Endothelial cell of umbilical vein (primary cell): ENCODE measurements around the gene FOXJ1. TPM values are rescaled to one million over a fixed set of nuclear protein-coding genes. Genes with fewer than 3 reads are reported as not detected.

Source experiments
- BruUV-seq: library from RNA; stranded (reverse); fragments of 400-500 nt; replicated peaks from 2 replicates; lab custom pipeline; 2021; lab: Mats Ljungman, UMichigan
- CTCF ChIA-PET: fragments of 300-600, 350-600 bp; sonication (Branson Sonifier 250); formaldehyde crosslinking; loops from one replicate; lab custom pipeline; 2021; ENCODE audit warnings: antibody characterized with exemption, inconsistent platforms; lab: Charles Lee
- POLR2A ChIA-PET: fragments of 300-600, 350-600 bp; sonication (Branson Sonifier 250); formaldehyde crosslinking; loops from one replicate; lab custom pipeline; 2021; ENCODE audit warnings: antibody characterized with exemption, inconsistent platforms; lab: Charles Lee
- DNase-seq: peaks from one replicate; pipeline ENCODE4 v3.0.0-alpha.2; 2011; ENCODE audit warnings: low read depth, low spot score
- FAIRE-seq: peaks from 2 replicates; lab custom pipeline; 2011; peaks lifted over from hg19 to GRCh38; lab: Jason Lieb, UNC
- H2AFZ ChIP-seq: 2 replicates; pipeline ENCODE4 v1.6.0; 2012; ENCODE audit warnings: low read depth, low read length, control low read depth, inconsistent platforms
- H3K27ac ChIP-seq: 2 replicates; pipeline ENCODE4 v1.5.1; 2011; ENCODE audit warnings: low read depth, mild to moderate bottlenecking, control low read depth, low read length, moderate library complexity; ENCODE audit not compliant: insufficient read depth
- H3K27me3 ChIP-seq, 2 experiments: 2 replicates each; pipeline versions ENCODE4 v1.6.0 to v1.6.1; 2011; ENCODE audit warnings: low read length in 2 of 2, mixed read lengths in 1 of 2; ENCODE audit not compliant: control insufficient read depth in 2 of 2, insufficient read depth in 2 of 2
- H3K36me3 ChIP-seq, 2 experiments: 2 replicates in 1 of 2; 3 replicates in 1 of 2; pipeline ENCODE4 v1.5.1; 2011; ENCODE audit warnings: low read length in 2 of 2, mild to moderate bottlenecking in 1 of 2, moderate library complexity in 1 of 2; ENCODE audit not compliant: control insufficient read depth in 2 of 2, insufficient read depth in 2 of 2; ENCODE audit errors: extremely low read depth in 1 of 2
- H3K4me1 ChIP-seq: 3 replicates; pipeline ENCODE4 v1.5.1; 2011; ENCODE audit warnings: mild to moderate bottlenecking, low read length; ENCODE audit not compliant: control insufficient read depth, insufficient read depth; ENCODE audit errors: extremely low read depth
- H3K4me2 ChIP-seq: 2 replicates; pipeline ENCODE4 v1.6.1; 2011; ENCODE audit warnings: low read length, control low read depth, mixed read lengths; ENCODE audit not compliant: insufficient read depth
- H3K4me3 ChIP-seq, 3 experiments: fragments of 200-600 bp in 1 of 3; sonication (generic), shearing (Covaris generic) in 1 of 3; replicated peaks in 1 of 3; 2 replicates each; pipeline ENCODE4 v1.5.1; 2011 to 2016; ENCODE audit warnings: control low read depth in 3 of 3, low read length in 3 of 3, mild to moderate bottlenecking in 2 of 3, inconsistent platforms in 1 of 3, low read depth in 1 of 3, moderate library complexity in 1 of 3; ENCODE audit not compliant: insufficient read depth in 1 of 3
- H3K79me2 ChIP-seq: 2 replicates; pipeline ENCODE4 v1.6.0; 2012; ENCODE audit warnings: low read length, inconsistent platforms; ENCODE audit not compliant: control insufficient read depth, insufficient read depth
- H3K9ac ChIP-seq: replicated peaks from 2 replicates; pipeline ENCODE3; 2011; ENCODE audit warnings: low read length, control low read depth; ENCODE audit not compliant: insufficient read depth; ENCODE audit errors: extremely low read depth
- H3K9me1 ChIP-seq: replicated peaks from 3 replicates; pipeline ENCODE4 v1.6.0; 2011; ENCODE audit warnings: mild to moderate bottlenecking, low read length; ENCODE audit not compliant: control insufficient read depth, insufficient read depth; ENCODE audit errors: extremely low read depth
- H3K9me3 ChIP-seq: replicated peaks from 2 replicates; pipeline ENCODE4 v1.5.1; 2012; ENCODE audit warnings: low read length, inconsistent platforms; ENCODE audit not compliant: control insufficient read depth, insufficient read depth
- H4K20me1 ChIP-seq: replicated peaks from 2 replicates; pipeline ENCODE3; 2011; ENCODE audit warnings: mild to moderate bottlenecking, low read length; ENCODE audit not compliant: control insufficient read depth, insufficient read depth; ENCODE audit errors: extremely low read depth
- EZH2 ChIP-seq: IDR thresholded peaks from 2 replicates; pipeline ENCODE4 v1.6.1; 2012; ENCODE audit warnings: borderline replicate concordance, low read depth, mild to moderate bottlenecking, moderate library complexity, low read length, inconsistent platforms; ENCODE audit not compliant: severe bottlenecking
- FOS ChIP-seq: IDR thresholded peaks from 2 replicates; pipeline ENCODE4 v1.6.1; 2011; ENCODE audit warnings: mild to moderate bottlenecking, low read length, moderate library complexity, borderline replicate concordance; ENCODE audit not compliant: insufficient read depth
- GATA2 ChIP-seq: IDR thresholded peaks from 2 replicates; pipeline ENCODE4 v1.7.0; 2011; ENCODE audit warnings: low read depth, mild to moderate bottlenecking, moderate library complexity, mixed read lengths, low read length; ENCODE audit not compliant: insufficient read length, insufficient read depth
- JUN ChIP-seq: IDR thresholded peaks from 2 replicates; pipeline ENCODE4 v1.6.1; 2011; ENCODE audit warnings: borderline replicate concordance, low read depth; ENCODE audit not compliant: insufficient read length, insufficient read depth
- MYC ChIP-seq: IDR thresholded peaks from one replicate; pipeline ENCODE4 v1.6.1; 2011; ENCODE audit warnings: mild to moderate bottlenecking, low read depth, low read length
- POLR2A ChIP-seq: IDR thresholded peaks from 2 replicates; pipeline ENCODE4 v1.6.1; 2012; ENCODE audit warnings: low read depth, mild to moderate bottlenecking, control low read depth, low read length
- POLR2AphosphoS5 ChIP-seq: IDR thresholded peaks from 2 replicates; pipeline ENCODE4 v1.6.1; 2012; ENCODE audit warnings: low read depth, mild to moderate bottlenecking, control low read depth, low read length, moderate library complexity; ENCODE audit not compliant: insufficient read depth
- dilution Hi-C: fragments of 300-500 bp; cut with MboI; formaldehyde crosslinking; loops from one replicate; pipeline ENCODE4 v1.15.0; 2019; ENCODE audit warnings: low sequenced_read_pairs; ENCODE audit not compliant: extremely low pct_ligation_motif_present
- intact Hi-C: fragments of 100-400 bp; cut with micrococcal nuclease; formaldehyde crosslinking; loops from one replicate; pipeline ENCODE4 v1.10.0; 2022
- polyA plus RNA-seq, 4 experiments: library from polyadenylated mRNA; depleted of rRNA in 3 of 4; stranded (reverse) in 3 of 4; unstranded in 1 of 4; fragments of >200 nt; gene quantifications; 2 replicates each; pipeline versions ENCODE4 v1.2.1 to v1.2.3, GENCODE V29; 2011 to 2012; ENCODE audit warnings: missing spikeins in 1 of 4
- total RNA-seq: library from RNA; stranded (reverse); gene quantifications from 2 replicates; pipeline ENCODE4 v1.2.3, GENCODE V29; 2021
- TF ChIP-seq, protein P1 (sequence below), 2 donors: IDR thresholded peaks; 1 replicate in 1 of 2; 2 replicates in 1 of 2; pipeline ENCODE4 v1.5.1; 2011; ENCODE audit warnings: low read length in 2 of 2, mild to moderate bottlenecking in 2 of 2, moderate library complexity in 2 of 2, control low read depth in 1 of 2, inconsistent platforms in 1 of 2, low read depth in 1 of 2; ENCODE audit not compliant: insufficient read depth in 1 of 2; ENCODE audit errors: extremely low read depth in 1 of 2
- TF ChIP-seq, protein P2 (sequence below): IDR thresholded peaks from 2 replicates; pipeline ENCODE4 v1.6.1; 2011; ENCODE audit not compliant: insufficient read depth, insufficient read length

Gene FOXJ1
- total and polyA plus RNA-seq, 2 donors (not counting 3 experiments of a cell fraction or from before 2014, with no cell fraction given): not detected

DNA sequence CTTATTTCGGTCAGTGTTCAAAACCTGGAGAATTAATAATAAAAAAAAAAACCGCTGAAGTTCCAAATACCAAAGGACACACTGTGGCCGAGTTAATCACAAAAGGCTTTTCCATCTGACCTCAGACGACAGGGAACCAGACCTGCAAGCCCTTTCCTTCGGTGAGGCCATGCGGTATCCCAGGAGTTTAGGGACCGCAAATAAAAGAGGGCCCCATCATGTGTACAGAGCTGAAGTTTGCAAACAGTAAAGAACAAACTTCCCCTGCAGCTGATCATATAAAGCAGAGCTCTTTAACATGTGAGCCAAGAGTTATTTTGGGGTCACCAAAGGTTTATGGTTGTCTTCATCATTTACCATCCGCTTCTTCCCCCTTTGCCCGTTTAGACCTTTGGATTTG is 33.0 kb upstream of the FOXJ1 start:
- CTCF ChIA-PET: interaction anchor here (0.9 to 1.7 kb wide), 4 partner anchors 8 to 106 kb away, joined by 3 to 13 read pairs (median 4); no protein-coding TSS in a partner anchor

DNA sequence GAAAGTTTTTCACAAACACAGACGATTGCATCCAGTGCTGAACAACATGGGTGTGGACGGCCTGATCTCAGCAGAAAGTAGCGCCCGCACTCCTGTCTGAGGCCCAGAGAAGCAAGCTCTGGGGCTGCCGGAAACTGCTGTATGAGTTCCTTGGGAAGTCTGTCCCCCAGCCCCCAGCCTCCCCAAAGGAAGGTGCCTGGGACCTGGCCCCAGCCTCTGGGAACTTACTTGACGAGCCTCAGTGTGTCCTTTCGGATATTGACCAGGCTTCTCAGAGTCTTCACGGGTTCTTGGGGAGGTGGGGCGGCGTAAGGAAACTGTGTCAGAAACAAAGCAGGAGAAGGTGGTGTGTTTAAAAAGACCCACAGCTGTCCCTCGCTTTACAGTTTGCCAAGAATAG is 32.4 kb upstream of the FOXJ1 start:
- no peaks in the 10 kb centered on the region for H3K9me1 ChIP-seq
- BruUV-seq: no TSS peak
- no peak overlapping the region for H3K9ac ChIP-seq
- no peak overlapping the region for H2AFZ ChIP-seq
- dilution Hi-C loops (no loop called here), intact Hi-C loops (no loop called here)
- POLR2A ChIA-PET: no interaction called here
- H3K27ac ChIP-seq: no peak overlapping the region
- H3K4me2 ChIP-seq: no peak overlapping the region
- no peaks in the 10 kb centered on the region for H3K27me3 ChIP-seq
- DNase-seq (no peak), FAIRE-seq (no peak)
- no peak overlapping the region for H3K4me3 ChIP-seq
- H3K79me2 ChIP-seq: no peaks in the 10 kb centered on the region
- no peaks in the 10 kb centered on the region for H3K36me3 ChIP-seq
- H3K9me3 ChIP-seq: no peaks in the 10 kb centered on the region
- CTCF ChIA-PET: interaction anchor here (0.9 to 1.7 kb wide), 3 partner anchors 9 to 106 kb away, joined by 3 to 13 read pairs (median 5); no protein-coding TSS in a partner anchor
- no peaks in the 10 kb centered on the region for H3K4me1 ChIP-seq
- TF ChIP-seq POLR2A: no peak
- TF ChIP-seq FOS: no peak
- TF ChIP-seq MYC: no peak
- TF ChIP-seq, protein P1, sequence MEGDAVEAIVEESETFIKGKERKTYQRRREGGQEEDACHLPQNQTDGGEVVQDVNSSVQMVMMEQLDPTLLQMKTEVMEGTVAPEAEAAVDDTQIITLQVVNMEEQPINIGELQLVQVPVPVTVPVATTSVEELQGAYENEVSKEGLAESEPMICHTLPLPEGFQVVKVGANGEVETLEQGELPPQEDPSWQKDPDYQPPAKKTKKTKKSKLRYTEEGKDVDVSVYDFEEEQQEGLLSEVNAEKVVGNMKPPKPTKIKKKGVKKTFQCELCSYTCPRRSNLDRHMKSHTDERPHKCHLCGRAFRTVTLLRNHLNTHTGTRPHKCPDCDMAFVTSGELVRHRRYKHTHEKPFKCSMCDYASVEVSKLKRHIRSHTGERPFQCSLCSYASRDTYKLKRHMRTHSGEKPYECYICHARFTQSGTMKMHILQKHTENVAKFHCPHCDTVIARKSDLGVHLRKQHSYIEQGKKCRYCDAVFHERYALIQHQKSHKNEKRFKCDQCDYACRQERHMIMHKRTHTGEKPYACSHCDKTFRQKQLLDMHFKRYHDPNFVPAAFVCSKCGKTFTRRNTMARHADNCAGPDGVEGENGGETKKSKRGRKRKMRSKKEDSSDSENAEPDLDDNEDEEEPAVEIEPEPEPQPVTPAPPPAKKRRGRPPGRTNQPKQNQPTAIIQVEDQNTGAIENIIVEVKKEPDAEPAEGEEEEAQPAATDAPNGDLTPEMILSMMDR (IDR thresholded peaks at IDR 0.05; ENCODE audit: extremely low read depth in 1 of 2, insufficient read depth in 1 of 2, low read depth in 1 of 2, low read length in 2 of 2): no peak
- no peak for TF ChIP-seq POLR2AphosphoS5
- no peak for TF ChIP-seq JUN
- no peak for TF ChIP-seq GATA2
- TF ChIP-seq EZH2: no peak
- TF ChIP-seq, protein P2, sequence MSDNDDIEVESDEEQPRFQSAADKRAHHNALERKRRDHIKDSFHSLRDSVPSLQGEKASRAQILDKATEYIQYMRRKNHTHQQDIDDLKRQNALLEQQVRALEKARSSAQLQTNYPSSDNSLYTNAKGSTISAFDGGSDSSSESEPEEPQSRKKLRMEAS: no peak
- no peaks in the 10 kb centered on the region for H4K20me1 ChIP-seq

More for the DNA sequence above, 33.0 kb upstream of the FOXJ1 start:
- POLR2A ChIA-PET: no interaction called here
- BruUV-seq: no TSS peak
- Histone ChIP-seq H2AFZ (no peak overlapping the region), H3K27ac (no peak overlapping the region), H3K4me3 (no peak overlapping the region), H3K36me3 (no peaks in the 10 kb centered on the region), H3K9me1 (no peaks in the 10 kb centered on the region), H3K9ac (no peak overlapping the region), H4K20me1 (no peaks in the 10 kb centered on the region), H3K4me2 (no peak overlapping the region), H3K27me3 (no peaks in the 10 kb centered on the region), H3K79me2 (no peaks in the 10 kb centered on the region), H3K9me3 (no peaks in the 10 kb centered on the region), H3K4me1 (no peaks in the 10 kb centered on the region)
- no peak for FAIRE-seq
- intact Hi-C loops (no loop called here), dilution Hi-C loops (no loop called here)
- TF ChIP-seq POLR2A: no peak
- no peak for DNase-seq
